ENCODE measurements around the gene FYB2.
"Not testable (repeated sequence)": the region's sequence is repeated elsewhere in the genome, so short reads cannot be mapped to it uniquely, and the experiment has no call there.

Gene FYB2

GRCh38 chr1:56790036-56790435 is 29.2 kb downstream of the FYB2 start:
- DNase-seq: no peak

GRCh38 chr1:56788588-56788987 is 30.6 kb downstream of the FYB2 start:
- DNase-seq: no peak

- DNase-seq: no peak
These were observed 31.1 kb downstream of the FYB2 start for GRCh38 chr1:56788102-56788501.

GRCh38 chr1:56787330-56787729 is 31.9 kb downstream of the FYB2 start:
- no peak for DNase-seq

GRCh38 chr1:56782773-56783172 is 36.4 kb downstream of the FYB2 start:
- no peak for DNase-seq

- DNase-seq: no peak
These were observed 38.4 kb downstream of the FYB2 start for GRCh38 chr1:56780826-56781225.

- DNase-seq: no peak
These were observed 39.0 kb downstream of the FYB2 start for GRCh38 chr1:56780128-56780750.

GRCh38 chr1:56777972-56778371 is 41.2 kb downstream of the FYB2 start:
- DNase-seq: no peak

GRCh38 chr1:56774732-56775131 is 44.5 kb downstream of the FYB2 start:
- DNase-seq: not testable (repeated sequence)

- DNase-seq: no peak
These were observed 45.1 kb downstream of the FYB2 start for GRCh38 chr1:56774067-56774609.

- no peak for DNase-seq
These were observed 45.7 kb downstream of the FYB2 start for GRCh38 chr1:56773341-56774066.

GRCh38 chr1:56771717-56772116 is 47.5 kb downstream of the FYB2 start:
- no peak for DNase-seq

GRCh38 chr1:56758794-56759193 is 60.4 kb downstream of the FYB2 start:
- no peak for DNase-seq

GRCh38 chr1:56758135-56758534 is 61.1 kb downstream of the FYB2 start:
- peak; percentile 4 to 62 for DNase-seq

- no peak for DNase-seq
These were observed 63.3 kb downstream of the FYB2 start for GRCh38 chr1:56755911-56756310.

GRCh38 chr1:56754708-56755479 is 64.3 kb downstream of the FYB2 start:
- no peak for DNase-seq

GRCh38 chr1:56745231-56745630 is 74.0 kb downstream of the FYB2 start:
- DNase-seq: no peak

- no peak for DNase-seq
These were observed 90.2 kb downstream of the FYB2 start for GRCh38 chr1:56728964-56729363.

GRCh38 chr1:56726706-56727105 is 92.5 kb downstream of the FYB2 start:
- no peak for DNase-seq

- no peak for DNase-seq
These were observed 100.0 kb downstream of the FYB2 start for GRCh38 chr1:56719171-56719570.

- no peak for DNase-seq
These were observed 104.0 kb downstream of the FYB2 start for GRCh38 chr1:56715156-56715555.

GRCh38 chr1:56713112-56713511 is 106.1 kb downstream of the FYB2 start:
- DNase-seq: no peak

GRCh38 chr1:56712150-56712549 is 107.1 kb downstream of the FYB2 start:
- DNase-seq: no peak

- no peak for DNase-seq
These were observed 108.6 kb downstream of the FYB2 start for GRCh38 chr1:56710646-56711045.
